Measurements from ENCODE around the gene ACIN1. TPM values are rescaled to one million over a fixed set of nuclear protein-coding genes. Genes with fewer than 3 reads are reported as not detected.

Gene ACIN1
- polyA plus RNA-seq, 1 experiment, result 123 TPM

GRCh38 chr14:23078692-23079116 is 16.2 kb downstream of the ACIN1 start:
- Histone ChIP-seq H3K36me3 (ENCODE audit: control insufficient read depth, insufficient read depth, low read length) (peaks cover 25% of the 10 kb centered on the region), H3K4me3 (ENCODE audit: low read depth, low read length) (no peak overlapping the region)
- no peak for TF ChIP-seq CTCF (IDR thresholded peaks at IDR 0.05; ENCODE audit: insufficient read depth, low read depth, low read length)

GRCh38 chr14:23077962-23078361 is 17.0 kb downstream of the ACIN1 start:
- CTCF ChIA-PET, result interaction anchor here (0.7 to 6.7 kb wide), 17 partner anchors 8 to 101 kb away, joined by 3 to 120 read pairs (median 15); partner anchors contain the start of genes ACIN1, C14orf119 and CIROP
- Histone ChIP-seq H3K4me3 (ENCODE audit: low read depth, low read length) (no peak overlapping the region), H3K27me3 (ENCODE audit: control insufficient read depth, insufficient read depth, low read length) (no peaks in the 10 kb centered on the region), H3K36me3 (ENCODE audit: control insufficient read depth, insufficient read depth, low read length) (peaks cover 26% of the 10 kb centered on the region)
- POLR2A ChIA-PET, result interaction anchor here (1.1 to 2.0 kb wide), 2 partner anchors 9 to 17 kb away, joined by 7 to 10 read pairs; partner anchors contain the start of genes ACIN1 and C14orf119
- no peak for TF ChIP-seq CTCF (IDR thresholded peaks at IDR 0.05; ENCODE audit: insufficient read depth, low read depth, low read length)
- no peak for DNase-seq (ENCODE audit: low read depth)

More at GRCh38 chr14:23078692-23079116, 16.2 kb downstream of the ACIN1 start:
- H3K27me3 ChIP-seq (ENCODE audit: control insufficient read depth, insufficient read depth, low read length), result no peaks in the 10 kb centered on the region
- DNase-seq (ENCODE audit: low read depth), result peak; percentile 91
- POLR2A ChIA-PET, result interaction anchor here (0.7 to 2.0 kb wide), 3 partner anchors 10 to 16 kb away, joined by 3 to 10 read pairs (median 7); partner anchors contain the start of genes ACIN1 and C14orf119
- CTCF ChIA-PET, result interaction anchor here (1.0 to 6.7 kb wide), 12 partner anchors 7 to 97 kb away, joined by 3 to 120 read pairs (median 21); partner anchors contain the start of genes ACIN1 and C14orf119

GRCh38 chr14:23076785-23077408 is 18.0 kb downstream of the ACIN1 start:
- Histone ChIP-seq H3K27me3 (ENCODE audit: control insufficient read depth, insufficient read depth, low read length) (no peaks in the 10 kb centered on the region), H3K36me3 (ENCODE audit: control insufficient read depth, insufficient read depth, low read length) (peaks cover 28% of the 10 kb centered on the region), H3K4me3 (ENCODE audit: low read depth, low read length) (no peak overlapping the region)
- POLR2A ChIA-PET, result no interaction called here
- CTCF ChIA-PET, result interaction anchor here (0.7 to 6.7 kb wide), 28 partner anchors 9 to 522 kb away, joined by 3 to 120 read pairs (median 6); partner anchors contain the start of genes ACIN1, C14orf119, CIROP and PRMT5
- DNase-seq (ENCODE audit: low read depth), result no peak
- peak; percentile 70 for TF ChIP-seq CTCF (IDR thresholded peaks at IDR 0.05; ENCODE audit: insufficient read depth, low read depth, low read length)

GRCh38 chr14:23074906-23075305 is 20.0 kb downstream of the ACIN1 start:
- no peaks in the 10 kb centered on the region for H3K27me3 ChIP-seq (ENCODE audit: control insufficient read depth, insufficient read depth, low read length)
- H3K36me3 ChIP-seq (ENCODE audit: control insufficient read depth, insufficient read depth, low read length), result peaks cover 22% of the 10 kb centered on the region
- H3K4me3 ChIP-seq (ENCODE audit: low read depth, low read length), result no peak overlapping the region
- DNase-seq (ENCODE audit: low read depth), result no peak
- TF ChIP-seq CTCF (IDR thresholded peaks at IDR 0.05; ENCODE audit: insufficient read depth, low read depth, low read length), result no peak
- ChIA-PET CTCF (interaction anchor here (0.7 to 6.7 kb wide), 5 partner anchors 12 to 174 kb away, joined by 3 to 120 read pairs (median 24); partner anchors contain the start of genes ACIN1 and C14orf119), POLR2A (no interaction called here)

- H3K4me3 ChIP-seq (ENCODE audit: low read depth, low read length), result no peak overlapping the region
- no peak for DNase-seq (ENCODE audit: low read depth)
Measured at GRCh38 chr14:23071921-23072539, 22.9 kb downstream of the ACIN1 start.

More at GRCh38 chr14:23071921-23072539, 22.9 kb downstream of the ACIN1 start:
- no peak for TF ChIP-seq CTCF (IDR thresholded peaks at IDR 0.05; ENCODE audit: insufficient read depth, low read depth, low read length)
- peaks cover 26% of the 10 kb centered on the region for H3K36me3 ChIP-seq (ENCODE audit: control insufficient read depth, insufficient read depth, low read length)
- CTCF ChIA-PET, result interaction anchor here (0.7 to 4.7 kb wide), 10 partner anchors 10 to 86 kb away, joined by 3 to 57 read pairs (median 7); partner anchors contain the start of gene ACIN1
- H3K27me3 ChIP-seq (ENCODE audit: control insufficient read depth, insufficient read depth, low read length), result no peaks in the 10 kb centered on the region
- POLR2A ChIA-PET, result interaction anchor here (1.0 kb wide), 1 partner anchor 23 kb away, joined by 3 read pairs; the partner anchor contains the start of gene ACIN1

Measured in BJ (cell line).